Anterior cingulate cortex (tissue), 58 donors: ENCODE data around the gene HRH3.

Experiments used
- DNase-seq, 58 donors: peaks; one replicate each; lab custom pipeline; 2025; lab: John Stamatoyannopoulos, UW

The HRH3 gene

DNA sequence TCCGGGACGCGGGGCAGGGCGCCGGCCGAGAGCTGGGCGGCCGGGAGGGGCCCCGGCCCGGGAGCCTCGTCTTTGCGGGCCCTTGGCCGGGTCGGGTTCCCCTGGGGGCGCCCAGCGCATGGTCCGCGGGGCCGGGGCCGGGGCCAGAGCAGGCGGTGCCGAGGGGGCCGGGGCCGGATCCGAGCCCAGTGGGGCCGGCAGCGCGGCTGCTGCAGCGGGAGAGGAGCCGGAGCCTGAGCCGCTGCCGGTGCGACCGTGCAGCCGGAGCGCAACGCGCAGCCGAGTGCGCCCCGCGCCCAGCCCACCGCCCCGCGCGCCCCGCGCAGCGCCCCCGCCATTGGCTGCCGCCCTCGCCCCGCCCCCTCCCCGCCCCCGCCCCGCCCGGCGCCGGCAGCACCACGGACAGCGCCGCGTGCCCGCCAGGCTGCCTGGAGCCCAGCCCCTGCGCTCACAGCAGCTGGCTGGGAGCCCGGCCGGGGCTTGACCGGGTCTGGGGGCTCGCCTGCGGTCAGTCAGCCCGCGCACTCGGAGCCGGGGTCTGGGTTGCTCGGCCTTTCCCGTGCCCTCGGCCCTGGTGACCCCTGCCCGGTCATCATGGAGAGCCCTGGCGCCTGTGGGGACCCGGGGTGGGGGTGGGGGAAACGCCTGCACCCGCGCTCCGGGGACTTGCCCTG, at the start of gene HRH3:
Gene HRH3, minus strand, starts transcription at position 287 of the 674 bp plus-strand sequence. CDS start 308 bp downstream, outside the sequence.
- peak in 15 of 58 donors; percentile 11 to 49 (median 27) for DNase-seq

- no peak for DNase-seq
Measured at GRCh38 chr20:62269871-62270270, 49.8 kb upstream of the HRH3 start.

- DNase-seq: no peak
Measured at GRCh38 chr20:62269378-62269777, 49.3 kb upstream of the HRH3 start.

- no peak for DNase-seq
Measured at GRCh38 chr20:62268228-62268900, 48.3 kb upstream of the HRH3 start.

DNA sequence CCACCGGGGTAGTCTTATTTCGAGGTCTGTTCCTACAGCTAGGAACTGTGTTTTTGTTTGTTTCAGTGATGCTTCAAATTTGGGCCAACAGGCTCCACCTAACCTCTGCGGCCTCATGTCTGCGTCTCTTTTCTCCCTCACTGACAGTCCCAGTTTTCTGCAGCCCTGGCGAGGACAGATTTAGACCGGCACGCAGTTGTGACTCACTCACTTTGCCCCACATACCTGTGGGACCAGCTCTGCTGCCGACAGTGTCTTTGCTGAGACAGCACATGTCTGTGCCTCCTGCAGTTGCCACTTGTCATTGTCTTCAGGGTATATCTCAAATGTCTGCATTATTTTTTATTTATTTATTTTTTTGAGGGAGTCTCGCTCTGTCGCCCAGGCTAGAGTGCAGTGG, 47.5 kb upstream of the HRH3 start:
- peak in 6 of 58 donors; percentile 17 to 57 (median 23) for DNase-seq

DNA sequence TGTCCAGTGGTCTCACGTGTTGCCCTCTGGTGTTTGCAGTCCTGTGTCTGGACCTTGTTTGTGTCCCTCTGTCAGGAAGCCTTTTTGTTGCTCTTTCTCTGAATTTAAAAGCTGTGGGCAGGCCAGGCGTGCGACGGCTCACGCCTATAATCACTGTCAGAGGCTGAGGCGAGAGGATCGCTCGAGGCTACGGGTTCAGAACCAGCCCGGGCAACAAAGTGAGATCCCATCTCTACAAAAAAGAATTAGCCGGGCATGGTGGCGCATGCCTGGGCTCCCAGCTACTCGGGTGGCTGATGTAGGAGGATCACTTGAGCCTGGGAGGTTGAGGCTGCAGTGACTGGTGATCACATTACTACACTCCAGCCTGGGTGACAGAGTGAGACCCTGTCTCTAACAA, 46.8 kb upstream of the HRH3 start:
- no peak for DNase-seq

GRCh38 chr20:62266340-62266739, 46.3 kb upstream of the HRH3 start:
- DNase-seq: no peak

GRCh38 chr20:62265365-62265764, 45.3 kb upstream of the HRH3 start:
- no peak for DNase-seq

DNA sequence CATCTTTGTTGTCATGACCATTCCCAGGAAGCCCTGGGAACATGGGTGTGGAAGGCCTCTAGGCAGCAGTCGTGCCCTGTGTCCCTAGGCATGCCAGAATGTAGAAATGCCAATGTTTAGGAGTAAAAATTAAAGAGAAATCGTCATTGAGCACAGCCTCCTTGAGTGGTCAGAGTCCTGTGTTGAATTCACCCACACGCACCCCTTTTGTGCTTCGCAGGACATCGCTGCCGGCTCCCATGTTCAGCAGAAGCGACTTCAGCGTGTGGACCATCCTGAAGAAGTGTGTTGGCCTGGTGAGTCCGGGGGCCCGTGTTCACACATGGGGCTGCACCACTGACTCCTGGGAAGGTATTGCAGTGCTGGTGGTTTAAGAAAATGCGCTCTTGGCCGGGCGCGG, 43.3 kb upstream of the HRH3 start:
- DNase-seq: no peak

- DNase-seq: no peak
Measured at GRCh38 chr20:62262064-62262463, 42.0 kb upstream of the HRH3 start.

- no peak for DNase-seq
Measured at GRCh38 chr20:62259294-62259565, 39.2 kb upstream of the HRH3 start.

- DNase-seq: peak in 4 of 58 donors; percentile 17 to 28 (median 26)
Measured at GRCh38 chr20:62258499-62259293, 38.6 kb upstream of the HRH3 start.

DNA sequence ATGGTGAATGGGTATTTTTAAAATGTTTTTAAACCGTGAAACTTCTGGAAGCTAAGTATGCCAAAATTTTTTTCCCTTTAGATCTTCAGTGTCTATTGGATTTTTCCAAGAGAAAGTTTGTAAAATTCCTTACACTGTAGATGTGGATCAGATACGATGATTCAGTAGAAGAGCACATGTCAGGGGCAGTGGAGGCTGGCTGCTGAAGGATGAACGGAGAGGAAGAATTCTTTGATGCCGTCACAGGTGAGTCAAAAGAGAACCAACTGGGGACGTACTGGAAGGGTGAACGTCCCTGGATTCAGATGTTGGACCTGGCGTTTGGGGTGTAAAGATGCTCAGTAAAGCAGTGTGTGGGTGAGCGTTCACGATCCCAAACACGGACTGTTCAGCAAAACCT, 35.9 kb upstream of the HRH3 start:
- DNase-seq: no peak

DNA sequence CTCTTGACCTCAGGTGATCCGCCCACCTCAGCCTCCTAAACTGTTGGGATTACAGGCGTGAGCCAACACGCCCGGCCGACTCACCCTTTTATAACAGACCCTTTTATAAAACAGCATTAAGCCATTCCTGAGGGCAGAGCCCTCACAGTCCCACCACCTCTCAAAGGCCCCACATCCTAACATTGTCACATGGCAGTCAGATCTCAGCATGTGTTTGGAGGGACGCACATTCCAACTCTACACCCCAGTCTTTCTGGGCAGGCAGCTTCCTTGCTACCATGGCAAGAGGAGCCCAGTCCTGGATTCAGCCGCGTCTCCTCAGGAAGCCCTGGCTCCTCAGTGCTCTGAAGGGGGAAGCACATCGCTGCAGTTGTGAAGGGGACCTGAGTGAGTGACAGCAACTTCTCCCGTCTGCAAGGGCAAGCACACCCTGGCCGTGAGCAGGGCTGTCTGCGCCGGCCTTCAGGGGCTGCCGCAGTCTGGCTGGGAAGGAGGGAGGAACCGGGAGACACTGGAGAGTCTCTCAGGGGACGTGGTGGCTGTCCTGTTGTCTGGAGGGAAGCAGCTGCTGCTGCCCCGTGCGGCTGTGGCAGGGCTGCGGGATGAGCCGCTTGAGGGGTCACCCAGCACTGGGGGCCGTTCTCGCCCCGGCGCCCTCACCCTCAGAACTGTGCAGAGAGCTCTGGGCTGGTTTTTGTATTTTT, 34.1 kb upstream of the HRH3 start:
- DNase-seq: no peak

GRCh38 chr20:62253398-62253797, 33.3 kb upstream of the HRH3 start:
- DNase-seq: no peak

GRCh38 chr20:62252342-62252966, 32.4 kb upstream of the HRH3 start:
- no peak for DNase-seq

GRCh38 chr20:62248890-62249560, 28.9 kb upstream of the HRH3 start:
- DNase-seq: no peak

- no peak for DNase-seq
Measured at GRCh38 chr20:62246872-62247652, 27.0 kb upstream of the HRH3 start.

DNA sequence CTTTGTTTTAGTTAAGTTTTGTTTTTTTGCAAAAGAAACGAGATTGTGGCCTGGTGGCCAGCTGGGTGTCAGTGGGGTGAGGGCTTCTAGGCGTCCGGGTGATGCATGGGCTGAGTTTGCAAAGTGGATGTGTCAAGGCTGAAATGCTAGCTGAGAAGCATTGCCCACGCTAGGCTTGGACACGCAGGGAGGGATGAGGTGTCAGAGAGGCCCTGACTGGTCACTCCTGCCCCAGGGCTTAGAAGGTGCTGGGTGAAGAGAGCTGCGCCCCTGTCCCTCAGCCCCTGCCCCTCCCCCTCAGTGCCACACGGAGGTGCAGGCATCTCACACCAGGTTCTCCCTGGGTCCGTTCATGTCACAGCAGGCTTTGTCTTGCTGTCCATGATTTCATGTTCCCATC, 26.4 kb upstream of the HRH3 start:
- no peak for DNase-seq
